ELR (cell line): ENCODE measurements around the gene ZNF619.

Experiments used
- DNase-seq: peaks from one replicate; pipeline ENCODE4 v3.0.0-alpha.2; 2015; ENCODE audit warnings: low read depth

The ZNF619 gene

DNA sequence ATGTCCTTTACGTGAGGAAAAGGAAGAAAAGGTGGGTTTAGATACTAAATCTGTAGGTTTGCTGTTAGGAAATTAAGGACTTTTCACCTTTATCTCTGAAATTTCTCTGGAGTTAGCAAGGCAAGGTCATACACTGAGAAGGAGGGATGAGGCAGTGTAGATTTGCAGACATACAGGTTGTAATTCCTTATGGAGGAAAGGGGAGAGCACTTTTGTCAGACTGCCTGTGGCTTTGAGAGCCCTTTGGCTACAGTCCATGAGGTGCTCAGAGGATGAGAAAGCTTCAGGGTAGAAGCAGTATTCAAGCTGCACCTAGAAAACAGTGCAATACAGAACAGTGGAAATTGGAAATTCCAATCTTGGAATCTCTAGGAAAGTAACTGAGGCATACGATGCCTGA, 11.5 kb upstream of the ZNF619 start:
- no peak for DNase-seq

DNA sequence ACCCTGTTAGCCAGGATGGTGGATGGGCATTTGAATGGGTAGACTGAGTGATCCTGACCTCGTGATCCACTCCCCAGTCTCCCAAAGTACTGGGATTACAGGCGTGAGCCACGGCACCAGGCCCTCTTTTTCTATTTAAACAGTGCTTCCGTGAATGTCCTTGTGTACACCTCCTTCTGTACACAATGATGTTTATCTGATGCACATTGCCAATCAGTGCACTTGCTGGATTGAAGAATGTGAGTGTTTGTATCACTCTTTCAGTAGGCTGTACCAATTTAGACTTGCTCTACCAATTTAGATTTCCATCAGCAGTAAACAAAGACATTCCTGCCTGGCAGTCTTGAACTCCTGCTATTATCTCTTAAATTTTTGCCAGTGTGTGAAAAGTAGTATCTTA, 8.9 kb upstream of the ZNF619 start:
- DNase-seq: no peak

DNA sequence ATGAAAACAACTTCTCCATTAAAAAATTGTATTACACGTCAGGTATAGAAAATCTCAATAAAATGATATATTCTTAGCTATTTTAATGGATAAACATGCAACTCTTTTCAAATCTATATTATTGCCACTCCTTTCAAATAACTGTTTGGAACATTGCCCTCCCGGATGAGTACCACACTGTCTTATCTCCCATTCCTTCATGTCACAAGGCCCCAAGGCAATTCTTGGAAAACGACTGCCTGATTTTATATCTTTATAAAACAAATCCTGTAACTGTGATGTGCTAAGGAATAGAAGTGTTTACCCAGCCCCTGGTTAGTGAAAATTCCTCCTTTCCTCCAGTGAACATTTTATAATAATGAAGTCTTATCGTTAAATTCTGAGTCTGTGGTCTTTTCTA, 6.2 kb upstream of the ZNF619 start:
- DNase-seq: no peak

DNA sequence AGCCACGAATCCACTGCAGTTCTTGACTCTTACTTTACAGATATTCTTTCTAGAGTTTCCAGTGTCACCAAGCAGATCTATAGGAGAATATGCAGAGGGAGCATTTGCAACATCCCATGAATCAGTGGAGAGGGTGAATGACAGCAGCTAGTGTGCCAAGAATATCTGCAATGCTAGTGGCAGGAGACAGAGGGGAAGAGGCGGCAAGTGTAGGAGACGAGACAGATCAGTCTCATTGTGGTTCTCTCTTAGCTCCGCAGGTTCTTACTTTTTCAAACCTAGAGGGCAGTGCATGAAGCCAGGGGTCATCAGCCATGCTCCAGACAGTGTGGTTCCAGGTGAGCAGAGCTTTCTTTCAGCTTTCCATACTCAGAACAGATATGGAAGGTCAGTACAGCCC, 744 bp downstream of the ZNF619 start:
- DNase-seq: peak; percentile 15

DNA sequence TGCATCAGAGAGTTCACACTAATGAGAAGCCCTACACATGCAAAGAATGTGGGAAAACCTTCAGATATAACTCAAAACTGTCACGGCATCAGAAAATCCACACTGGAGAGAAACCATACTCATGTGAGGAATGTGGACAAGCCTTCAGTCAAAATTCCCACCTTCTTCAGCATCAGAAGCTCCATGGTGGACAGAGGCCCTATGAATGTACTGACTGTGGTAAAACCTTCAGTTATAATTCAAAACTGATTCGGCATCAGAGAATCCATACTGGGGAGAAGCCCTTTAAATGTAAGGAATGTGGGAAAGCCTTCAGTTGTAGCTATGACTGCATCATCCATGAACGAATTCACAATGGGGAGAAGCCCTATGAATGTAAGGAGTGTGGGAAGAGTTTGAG, 10.2 kb downstream of the ZNF619 start:
- DNase-seq: no peak

DNA sequence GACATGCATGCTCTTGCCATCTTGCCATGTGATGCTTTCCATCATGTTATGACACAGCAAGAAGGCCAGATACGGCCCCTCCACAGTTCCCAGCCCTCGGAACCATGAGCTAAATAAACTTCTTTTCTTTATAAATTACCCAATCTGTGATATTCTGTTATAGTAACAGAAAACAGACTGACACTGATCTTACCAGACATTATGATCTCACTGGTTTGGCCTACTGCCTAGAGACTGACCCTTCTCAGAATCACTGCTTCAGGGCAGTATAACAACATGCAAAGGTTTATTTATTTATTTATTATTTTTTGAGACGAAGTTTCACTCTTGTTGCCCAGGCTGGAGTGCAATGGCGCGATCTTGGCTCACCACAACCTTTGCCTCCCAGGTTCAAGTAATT, 14.0 kb downstream of the ZNF619 start:
- DNase-seq: no peak

DNA sequence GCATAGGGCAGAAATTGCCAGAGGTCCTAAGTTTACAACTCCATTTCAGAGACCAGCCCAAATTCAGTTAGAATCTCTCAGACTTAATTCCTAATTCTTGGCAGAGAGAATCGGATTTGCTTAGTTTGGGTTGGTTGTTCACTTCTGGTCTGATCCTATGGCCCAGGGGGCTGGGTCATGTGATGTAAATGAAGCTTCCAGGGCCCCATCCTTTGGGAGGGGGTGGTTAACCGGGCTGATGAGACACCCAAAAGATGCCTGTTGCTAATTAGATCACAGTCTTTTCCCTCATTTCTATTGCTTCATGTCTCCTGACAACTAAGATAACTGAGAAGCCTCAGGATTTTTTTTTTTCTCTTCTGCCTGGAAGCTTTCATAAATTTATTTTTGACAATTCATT, 17.8 kb downstream of the ZNF619 start:
- DNase-seq: no peak

DNA sequence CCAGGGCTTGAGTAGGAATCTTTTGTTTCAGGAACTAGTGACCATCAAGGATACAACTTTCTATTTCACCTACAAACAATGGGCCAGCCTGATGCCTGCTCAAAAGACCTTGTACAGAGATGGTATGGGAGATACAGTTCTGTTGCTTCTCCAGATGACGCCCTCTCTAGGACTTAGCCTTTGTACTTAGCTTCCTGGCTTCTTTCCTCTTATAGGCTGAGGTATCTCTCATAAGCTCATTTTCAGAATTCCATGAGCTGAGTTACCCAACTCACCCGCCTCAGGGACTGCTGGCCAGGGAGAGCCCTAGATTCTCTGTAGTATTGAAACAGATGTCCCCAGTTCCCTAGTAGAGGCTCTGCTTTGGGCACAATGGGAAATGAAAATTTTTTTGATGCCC, 20.4 kb downstream of the ZNF619 start:
- no peak for DNase-seq

DNA sequence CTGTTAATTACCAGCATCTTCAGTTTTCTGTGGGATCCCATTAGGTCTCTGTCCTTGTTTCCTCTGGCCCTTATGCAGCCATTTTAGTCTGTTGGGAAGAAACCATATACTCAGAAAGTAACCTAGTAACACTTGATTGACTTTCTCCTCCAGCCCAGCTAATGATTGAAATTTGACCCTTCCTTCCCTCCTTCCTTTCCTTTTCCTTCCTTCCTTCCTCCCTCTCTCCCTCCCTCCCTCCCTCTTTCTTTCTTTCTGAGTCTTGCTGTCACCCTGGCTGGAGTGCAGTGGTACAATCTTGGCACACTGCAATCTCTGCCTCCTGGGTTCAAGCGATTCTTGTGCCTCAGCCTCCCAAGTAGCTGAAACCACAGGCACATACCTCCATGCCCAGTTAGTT, 23.0 kb downstream of the ZNF619 start:
- no peak for DNase-seq

DNA sequence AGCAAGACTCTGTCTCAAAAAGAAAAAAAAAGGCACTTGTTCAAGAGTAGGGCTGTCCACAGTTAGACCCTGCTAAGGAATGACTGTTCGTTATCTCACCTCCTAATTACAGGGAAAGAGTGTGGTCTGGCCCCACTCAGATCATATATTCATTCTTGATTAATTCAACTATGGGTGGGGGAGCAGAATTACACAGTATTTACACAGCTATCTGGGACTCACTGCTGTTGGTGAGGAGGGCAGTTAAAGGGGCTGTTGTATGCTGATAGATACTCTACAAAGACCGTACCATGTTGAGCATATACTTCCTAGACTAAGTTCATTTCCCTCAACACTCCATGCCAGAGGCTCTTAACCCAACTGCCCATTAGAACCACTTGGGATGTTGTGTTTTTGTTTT, 25.1 kb downstream of the ZNF619 start:
- no peak for DNase-seq

DNA sequence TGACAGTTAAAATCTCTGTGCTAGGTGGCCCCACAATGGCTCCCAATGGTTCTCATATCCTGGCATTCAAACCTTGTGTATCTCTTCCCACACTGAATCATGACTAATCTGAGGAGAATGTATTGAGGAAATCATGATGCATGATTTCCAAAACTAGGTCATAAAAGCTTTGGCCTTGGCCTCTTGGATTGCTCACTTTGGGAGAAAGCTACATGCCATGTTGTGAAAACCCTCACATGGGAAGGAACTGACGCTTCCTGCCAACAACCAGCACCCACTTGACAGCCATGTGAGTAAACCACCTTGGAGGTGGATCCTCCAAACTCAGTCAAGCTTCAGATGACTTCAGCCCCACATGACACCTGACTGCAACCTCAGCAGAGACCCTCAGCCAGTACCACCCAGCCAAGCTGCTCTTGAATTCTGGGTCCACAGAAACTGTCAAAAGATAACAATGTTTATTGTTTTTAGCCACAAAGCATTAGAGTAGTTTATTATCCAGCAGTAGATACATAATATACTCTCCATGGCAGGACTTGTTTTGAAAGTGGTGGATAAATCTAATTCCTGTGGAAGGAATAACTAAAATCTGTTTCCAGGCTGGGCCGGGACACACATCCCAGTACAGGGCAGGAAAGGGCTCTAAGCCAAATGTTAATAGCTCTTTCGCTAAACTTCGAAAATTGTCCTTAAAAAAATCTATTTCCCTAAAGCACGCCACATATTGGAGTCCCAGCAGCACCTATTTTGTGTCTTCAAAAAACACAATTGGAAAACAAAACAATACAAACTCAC, 27.9 kb downstream of the ZNF619 start:
- peak; percentile 98 for DNase-seq

DNA sequence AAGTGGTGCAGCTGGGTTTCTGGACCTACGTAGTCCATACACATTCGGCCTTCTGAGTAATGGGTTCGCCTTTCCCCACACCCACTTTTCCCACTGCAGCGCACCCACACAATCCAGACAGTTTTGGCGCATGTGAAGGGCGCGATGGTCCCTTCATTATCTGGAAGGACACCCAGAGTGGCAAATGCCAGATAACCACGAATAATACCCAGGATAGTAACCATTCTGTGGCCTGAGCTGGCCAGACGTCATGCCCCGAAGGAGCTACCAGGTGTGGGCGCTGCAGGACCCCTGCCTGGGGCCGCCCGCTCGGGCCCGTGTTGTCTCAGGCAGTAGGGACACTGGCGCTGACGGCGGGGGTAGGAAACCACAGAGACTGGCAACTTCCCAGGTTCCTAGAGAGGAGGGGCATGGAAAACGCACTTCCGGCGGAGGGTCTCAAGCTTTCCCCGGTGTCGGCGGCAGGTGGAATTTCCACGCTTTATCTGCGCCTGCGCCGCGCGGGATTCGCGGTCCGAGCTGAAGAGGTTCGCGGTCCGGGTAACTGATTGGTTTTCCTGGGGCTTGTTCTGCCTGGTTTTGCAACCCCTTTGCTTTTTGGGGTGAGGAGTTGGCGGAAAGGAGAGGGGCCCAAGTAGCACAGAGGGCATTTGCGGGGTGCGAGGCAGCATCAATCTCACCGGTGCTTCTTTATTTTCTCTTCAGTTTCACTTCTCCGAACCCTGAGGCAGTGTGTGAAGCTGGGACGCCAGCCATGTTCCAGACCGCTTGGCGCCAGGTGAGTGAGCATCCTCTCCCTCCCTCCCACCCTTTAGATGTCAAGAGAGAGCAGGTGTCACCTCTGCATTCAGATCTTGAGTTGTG, 28.9 kb downstream of the ZNF619 start, which contains the start of gene ZNF620:
Gene ZNF620, plus strand, starts transcription at position 441 of the 864 bp plus-strand sequence. Its CDS starts 314 bp downstream, at position 755.
- peak; percentile 79 for DNase-seq

DNA sequence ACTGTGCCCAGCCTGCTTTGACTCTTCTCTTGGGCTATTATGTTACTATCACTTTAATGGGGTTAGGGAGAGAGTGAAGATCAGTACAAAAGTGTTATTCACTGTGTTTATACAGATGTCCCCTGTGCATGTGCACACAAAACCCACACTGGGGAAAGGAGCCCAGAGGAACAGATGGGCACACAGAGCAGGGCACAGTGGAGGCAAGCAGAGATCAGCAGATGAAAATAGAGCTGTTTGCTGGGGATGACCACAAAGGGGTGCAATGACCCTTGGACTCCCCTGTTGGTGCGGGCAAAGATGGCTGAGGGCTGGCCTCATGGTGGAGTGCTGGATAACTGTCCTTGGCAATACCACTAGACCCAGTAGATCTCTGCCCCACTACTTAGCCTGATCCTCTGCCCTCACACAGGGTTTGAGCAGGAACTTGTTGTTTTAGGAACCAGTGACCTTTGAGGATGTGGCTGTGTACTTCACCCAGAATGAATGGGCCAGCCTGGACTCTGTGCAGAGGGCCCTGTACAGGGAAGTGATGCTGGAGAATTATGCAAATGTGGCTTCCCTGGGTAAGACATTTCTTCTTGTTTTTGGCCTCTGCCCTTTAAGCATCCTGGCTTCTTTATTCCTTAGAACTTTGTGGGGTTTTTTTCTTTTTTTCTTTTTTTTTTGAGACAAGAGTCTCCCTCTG, 34.3 kb downstream of the ZNF619 start:
- DNase-seq: no peak

DNA sequence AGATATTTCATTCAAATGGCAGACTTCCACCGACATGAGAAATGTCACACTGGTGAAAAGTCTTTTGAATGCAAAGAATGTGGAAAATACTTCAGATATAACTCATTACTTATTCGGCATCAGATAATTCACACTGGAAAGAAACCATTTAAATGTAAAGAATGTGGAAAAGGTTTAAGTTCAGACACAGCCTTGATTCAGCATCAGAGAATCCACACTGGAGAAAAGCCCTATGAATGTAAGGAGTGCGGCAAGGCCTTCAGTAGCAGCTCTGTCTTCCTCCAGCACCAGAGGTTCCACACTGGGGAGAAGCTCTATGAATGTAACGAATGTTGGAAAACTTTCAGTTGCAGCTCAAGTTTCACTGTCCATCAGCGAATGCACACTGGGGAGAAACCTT, 39.3 kb downstream of the ZNF619 start:
- peak; percentile 18 for DNase-seq

DNA sequence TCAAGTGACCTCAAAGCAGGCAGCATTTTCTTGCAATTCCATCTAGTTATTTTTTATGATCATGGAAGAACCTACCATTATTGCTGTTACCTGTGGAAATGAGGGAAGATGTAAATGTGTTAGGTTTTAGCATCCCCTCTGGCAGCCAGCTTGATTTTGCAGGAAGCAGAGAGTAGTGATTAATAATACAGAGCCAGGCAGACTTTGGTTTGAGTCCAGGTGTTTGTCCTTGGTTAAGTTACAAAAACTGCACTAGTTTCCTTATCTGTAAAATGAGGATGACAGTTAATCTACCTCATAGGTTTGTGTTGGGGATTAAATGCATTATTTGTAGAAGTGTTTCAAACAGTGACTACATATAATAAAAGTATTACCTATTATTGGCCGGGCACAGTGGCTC, 41.1 kb downstream of the ZNF619 start:
- no peak for DNase-seq

DNA sequence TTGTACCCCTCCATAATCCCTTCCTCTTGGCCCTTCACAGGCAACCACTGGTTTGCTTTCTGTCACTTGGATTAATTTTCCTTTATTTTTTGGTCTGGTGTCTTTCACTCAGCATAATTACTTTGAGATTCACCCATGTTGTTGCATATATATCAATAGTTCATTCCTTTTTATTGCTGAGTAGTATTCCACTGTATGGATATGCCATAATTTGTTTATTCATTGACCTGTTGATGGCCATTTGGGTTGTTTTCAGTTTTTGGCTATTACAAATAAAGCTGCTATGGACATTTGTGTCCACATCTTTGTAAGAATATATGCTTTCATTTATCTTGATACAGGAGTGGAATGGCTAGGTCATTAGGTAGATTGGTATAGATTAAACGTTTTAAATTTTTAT, 41.9 kb downstream of the ZNF619 start:
- DNase-seq: no peak

DNA sequence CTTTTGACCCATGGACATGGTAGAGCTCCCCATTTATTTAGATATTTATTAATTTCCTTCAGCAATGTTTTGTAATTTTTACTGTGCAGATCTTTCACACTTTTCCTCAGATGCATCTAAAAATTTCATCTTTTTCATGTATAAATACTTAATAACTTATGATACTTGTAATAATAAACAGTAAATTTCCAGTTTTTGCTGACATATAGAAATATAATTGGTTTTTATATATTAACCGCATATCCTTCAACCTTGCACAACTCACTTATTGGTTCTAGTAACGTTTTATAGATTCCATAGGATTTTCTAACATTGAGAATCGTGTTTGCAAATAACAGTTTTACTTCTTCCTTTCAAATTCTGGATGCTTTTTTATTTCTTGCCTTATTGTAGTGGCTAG, 44.3 kb downstream of the ZNF619 start:
- no peak for DNase-seq

DNA sequence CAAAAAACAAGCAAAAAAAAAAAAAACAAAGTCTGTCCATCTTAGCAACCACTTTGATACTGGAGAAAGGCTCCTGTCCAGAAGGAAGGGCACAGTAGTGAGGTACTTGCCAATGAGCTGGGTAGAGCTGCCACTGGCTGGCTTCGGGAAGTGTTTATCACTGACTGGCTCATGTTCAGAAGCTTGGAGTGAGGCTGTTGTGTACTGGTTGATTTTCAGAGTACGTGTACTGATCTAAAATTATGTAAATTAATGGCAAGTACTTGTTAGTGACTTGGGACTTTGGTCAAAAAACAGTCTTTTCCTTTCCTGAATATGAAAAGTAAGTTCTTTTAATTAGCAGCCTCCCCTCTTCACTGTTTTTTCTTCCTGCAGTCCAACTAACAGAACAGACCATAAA, 46.9 kb downstream of the ZNF619 start:
- no peak for DNase-seq

DNA sequence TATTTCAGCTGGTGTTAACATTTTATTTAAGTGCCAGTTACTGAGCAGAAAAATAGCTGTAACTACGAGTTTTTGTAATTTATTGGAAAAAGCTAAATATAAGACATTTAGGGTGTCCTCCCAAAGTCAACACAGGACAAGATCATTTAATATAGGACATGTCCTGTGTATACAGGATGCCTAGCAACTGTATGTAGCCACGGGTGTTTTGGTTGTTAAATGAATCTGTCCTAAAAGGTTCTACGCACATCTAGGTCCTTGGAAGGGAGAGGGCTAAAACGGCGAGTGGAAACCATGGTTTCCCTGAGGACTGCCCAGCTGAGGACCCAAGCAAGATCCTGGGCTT, 47.3 kb downstream of the ZNF619 start:
- no peak for DNase-seq

DNA sequence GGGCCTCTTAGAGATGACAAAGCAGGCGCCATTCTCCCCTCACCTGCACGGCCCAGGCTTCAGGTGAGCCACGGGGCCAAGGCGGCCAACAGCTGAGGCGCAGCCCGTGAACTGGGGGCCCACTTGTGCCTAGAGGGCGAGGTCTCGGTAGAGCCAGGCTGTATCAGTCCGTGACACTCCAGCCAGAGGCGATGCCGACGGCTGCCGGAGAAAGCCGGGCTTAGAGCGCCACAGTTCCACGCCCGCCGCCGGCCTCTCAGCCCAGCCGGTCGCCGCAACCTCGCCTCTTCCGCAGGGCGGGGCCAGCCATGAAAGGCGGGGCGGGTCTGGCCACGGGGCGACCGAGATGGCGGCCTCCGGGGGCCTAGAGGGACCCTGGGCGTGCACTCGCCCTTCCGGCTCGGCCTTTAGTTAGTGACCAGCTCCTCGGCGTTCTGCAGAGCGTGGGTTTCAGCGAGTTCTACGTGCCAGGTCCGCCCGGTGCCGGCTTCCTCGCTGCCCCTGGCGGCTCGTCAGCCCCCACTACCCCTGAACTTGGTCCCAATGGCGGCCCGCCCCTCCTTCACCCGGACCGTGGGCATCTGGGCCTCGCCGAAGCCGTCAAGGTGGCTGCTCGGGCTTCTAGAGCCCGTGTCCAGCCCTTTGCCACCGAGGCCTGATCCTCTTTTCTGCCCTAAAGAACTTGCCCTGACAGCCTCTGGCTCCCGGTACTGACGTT, 47.8 kb downstream of the ZNF619 start, which contains the start of gene ZNF621:
Gene ZNF621, plus strand, starts transcription at position 393 of the 718 bp plus-strand sequence. CDS start 881 bp downstream, outside the sequence.
- peak; percentile 86 for DNase-seq

DNA sequence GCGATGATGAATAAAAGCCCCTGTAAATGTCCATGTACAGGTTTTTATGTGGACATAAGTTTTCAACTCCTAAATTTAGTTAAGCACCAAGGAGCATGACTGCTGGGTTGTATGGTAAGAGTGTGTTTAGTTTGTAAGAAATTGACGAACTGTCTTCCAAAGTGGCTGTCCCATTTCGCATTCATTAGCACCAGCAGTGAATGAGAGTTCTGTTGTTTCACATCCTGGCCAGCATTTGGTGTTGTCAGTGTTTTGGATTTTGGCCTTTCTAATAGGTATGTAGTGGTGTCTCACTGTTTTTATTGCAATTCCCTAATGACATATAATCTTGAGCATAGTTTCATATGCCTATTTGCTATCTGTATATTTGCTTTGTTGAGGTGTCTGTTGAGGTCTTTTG, 51.5 kb downstream of the ZNF619 start:
- no peak for DNase-seq

DNA sequence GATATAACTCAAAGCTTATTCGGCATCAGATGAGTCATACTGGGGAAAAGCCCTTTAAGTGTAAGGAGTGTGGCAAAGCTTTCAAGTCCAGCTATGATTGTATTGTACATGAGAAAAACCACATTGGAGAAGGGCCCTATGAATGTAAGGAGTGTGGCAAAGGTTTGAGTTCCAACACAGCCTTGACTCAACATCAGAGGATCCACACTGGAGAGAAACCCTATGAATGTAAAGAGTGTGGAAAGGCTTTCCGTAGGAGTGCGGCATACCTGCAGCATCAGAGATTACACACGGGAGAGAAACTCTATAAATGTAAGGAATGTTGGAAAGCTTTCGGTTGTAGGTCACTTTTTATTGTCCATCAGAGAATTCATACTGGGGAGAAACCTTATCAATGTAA, 55.3 kb downstream of the ZNF619 start:
- DNase-seq: peak; percentile 8
